ENCODE measurements around the gene LMX1B. TPM values are rescaled to one million over a fixed set of nuclear protein-coding genes. Genes with fewer than 3 reads are reported as not detected.

LMX1B gene
- total and polyA plus RNA-seq, 2 donors (not counting 3 experiments of a cell fraction or from before 2014, with no cell fraction given) = not detected

GRCh38 chr9:126658201-126658825, 44.6 kb downstream of the LMX1B start:
- intact Hi-C loops (cut with micrococcal nuclease) (no loop called here), dilution Hi-C loops (cut with MboI; ENCODE audit: extremely low pct_ligation_motif_present, low sequenced_read_pairs) (no loop called here)
- CTCF ChIA-PET = interaction anchor here (0.8 to 4.5 kb wide), 3 partner anchors 8 to 32 kb away, joined by 3 to 14 read pairs (median 3); no protein-coding TSS in a partner anchor
- Histone ChIP-seq H3K9me1 (replicated peaks; ENCODE audit: control insufficient read depth, extremely low read depth, insufficient read depth, low read length) (no peaks in the 10 kb centered on the region), H3K9me3 (replicated peaks; ENCODE audit: control insufficient read depth, insufficient read depth, low read length) (no peaks in the 10 kb centered on the region), H3K4me3 (replicated peaks in 1 of 3; ENCODE audit: insufficient read depth in 1 of 3, low read depth in 1 of 3, low read length in 3 of 3) (no peak overlapping the region), H3K79me2 (ENCODE audit: control insufficient read depth, insufficient read depth, low read length) (no peaks in the 10 kb centered on the region), H2AFZ (ENCODE audit: low read depth, low read length) (no peak overlapping the region), H3K27me3 (ENCODE audit: control insufficient read depth in 2 of 2, insufficient read depth in 2 of 2, low read length in 2 of 2) (peaks cover 6 to 8% of the 10 kb centered on the region in 2 experiments), H3K4me1 (ENCODE audit: control insufficient read depth, extremely low read depth, insufficient read depth, low read length) (peaks cover 9% of the 10 kb centered on the region), H3K36me3 (ENCODE audit: control insufficient read depth in 2 of 2, extremely low read depth in 1 of 2, insufficient read depth in 2 of 2, low read length in 2 of 2) (no peaks in the 10 kb centered on the region), H3K9ac (replicated peaks; ENCODE audit: extremely low read depth, insufficient read depth, low read length) (no peak overlapping the region), H3K27ac (ENCODE audit: insufficient read depth, low read depth, low read length) (no peak overlapping the region), H3K4me2 (ENCODE audit: insufficient read depth, low read length) (no peak overlapping the region), H4K20me1 (replicated peaks; ENCODE audit: control insufficient read depth, extremely low read depth, insufficient read depth, low read length) (no peaks in the 10 kb centered on the region)
- DNase-seq (ENCODE audit: low read depth, low spot score) (no peak), FAIRE-seq (no peak)
- TF ChIP-seq GATA2 (IDR thresholded peaks at IDR 0.05; ENCODE audit: insufficient read depth, insufficient read length, low read depth, low read length) (no peak), MYC (IDR thresholded peaks at IDR 0.05; ENCODE audit: low read depth, low read length) (no peak), MAX (IDR thresholded peaks at IDR 0.05; ENCODE audit: insufficient read depth, insufficient read length) (no peak), POLR2A (IDR thresholded peaks at IDR 0.05; ENCODE audit: low read depth, low read length) (no peak), JUN (IDR thresholded peaks at IDR 0.05; ENCODE audit: borderline replicate concordance, insufficient read depth, insufficient read length, low read depth) (no peak), FOS (IDR thresholded peaks at IDR 0.05; ENCODE audit: borderline replicate concordance, insufficient read depth, low read length) (no peak), EZH2 (IDR thresholded peaks at IDR 0.05; ENCODE audit: borderline replicate concordance, low read depth, low read length, severe bottlenecking) (no peak), POLR2AphosphoS5 (IDR thresholded peaks at IDR 0.05; ENCODE audit: insufficient read depth, low read depth, low read length) (no peak)
- TF ChIP-seq, protein P1, sequence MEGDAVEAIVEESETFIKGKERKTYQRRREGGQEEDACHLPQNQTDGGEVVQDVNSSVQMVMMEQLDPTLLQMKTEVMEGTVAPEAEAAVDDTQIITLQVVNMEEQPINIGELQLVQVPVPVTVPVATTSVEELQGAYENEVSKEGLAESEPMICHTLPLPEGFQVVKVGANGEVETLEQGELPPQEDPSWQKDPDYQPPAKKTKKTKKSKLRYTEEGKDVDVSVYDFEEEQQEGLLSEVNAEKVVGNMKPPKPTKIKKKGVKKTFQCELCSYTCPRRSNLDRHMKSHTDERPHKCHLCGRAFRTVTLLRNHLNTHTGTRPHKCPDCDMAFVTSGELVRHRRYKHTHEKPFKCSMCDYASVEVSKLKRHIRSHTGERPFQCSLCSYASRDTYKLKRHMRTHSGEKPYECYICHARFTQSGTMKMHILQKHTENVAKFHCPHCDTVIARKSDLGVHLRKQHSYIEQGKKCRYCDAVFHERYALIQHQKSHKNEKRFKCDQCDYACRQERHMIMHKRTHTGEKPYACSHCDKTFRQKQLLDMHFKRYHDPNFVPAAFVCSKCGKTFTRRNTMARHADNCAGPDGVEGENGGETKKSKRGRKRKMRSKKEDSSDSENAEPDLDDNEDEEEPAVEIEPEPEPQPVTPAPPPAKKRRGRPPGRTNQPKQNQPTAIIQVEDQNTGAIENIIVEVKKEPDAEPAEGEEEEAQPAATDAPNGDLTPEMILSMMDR (IDR thresholded peaks at IDR 0.05; ENCODE audit: extremely low read depth in 1 of 2, insufficient read depth in 1 of 2, low read depth in 1 of 2, low read length in 2 of 2) = no peak
- POLR2A ChIA-PET = no interaction called here
- no TSS peak for BruUV-seq (replicated peaks)

Measured in endothelial cell of umbilical vein (primary cell).